Endodermal cell (in vitro differentiated cells): ENCODE results near the gene CHDH. TPM values are rescaled to one million over a fixed set of nuclear protein-coding genes. Genes with fewer than 3 reads are reported as not detected.

Experiments used
- DNase-seq: peaks from one replicate; pipeline ENCODE4 v3.0.0-alpha.2; 2017
- H3K27ac ChIP-seq: 2 replicates; pipeline ENCODE4 v1.5.1; 2013; ENCODE audit warnings: mild to moderate bottlenecking, low read depth, low read length, moderate library complexity
- H3K27me3 ChIP-seq: 2 replicates; pipeline ENCODE4 v1.6.1; 2013; ENCODE audit warnings: mild to moderate bottlenecking, low read length, moderate library complexity; ENCODE audit not compliant: insufficient read depth, control insufficient read depth, poor library complexity, severe bottlenecking
- H3K36me3 ChIP-seq: 2 replicates; pipeline ENCODE4 v1.7.0; 2013; ENCODE audit warnings: mild to moderate bottlenecking, low read length, moderate library complexity; ENCODE audit not compliant: control insufficient read depth, insufficient read depth
- H3K4me1 ChIP-seq: one replicate; pipeline ENCODE4 v1.7.0; 2013; ENCODE audit warnings: low read length; ENCODE audit not compliant: control insufficient read depth, insufficient read depth
- H3K4me3 ChIP-seq: 2 replicates; pipeline ENCODE4 v1.5.1; 2013; ENCODE audit warnings: mild to moderate bottlenecking, low read length, moderate library complexity
- H3K9ac ChIP-seq: 2 replicates; pipeline ENCODE4 v1.6.1; 2013; ENCODE audit warnings: mild to moderate bottlenecking, low read length, moderate library complexity; ENCODE audit not compliant: poor library complexity, severe bottlenecking; ENCODE audit errors: extremely low read depth
- H3K9me3 ChIP-seq: 2 replicates; pipeline ENCODE4 v1.6.1; 2013; ENCODE audit warnings: mild to moderate bottlenecking, low read length, moderate library complexity; ENCODE audit not compliant: control insufficient read depth
- H3K27ac Mint-ChIP-seq: 2 replicates; pipeline ENCODE4 v1.8.0; 2020; ENCODE audit warnings: mixed read lengths
- H3K27me3 Mint-ChIP-seq: 2 replicates; pipeline ENCODE4 v1.8.0; 2021; ENCODE audit warnings: mild to moderate bottlenecking, mixed read lengths; ENCODE audit not compliant: insufficient read depth
- H3K36me3 Mint-ChIP-seq: 2 replicates; pipeline ENCODE4 v1.8.0; 2020; ENCODE audit warnings: low read depth, mixed read lengths
- H3K4me1 Mint-ChIP-seq: 2 replicates; pipeline ENCODE4 v1.8.0; 2020; ENCODE audit warnings: mixed read lengths
- H3K4me3 Mint-ChIP-seq: 2 replicates; pipeline ENCODE4 v1.8.0; 2020; ENCODE audit warnings: mild to moderate bottlenecking, moderate library complexity, mixed read lengths
- H3K9me3 Mint-ChIP-seq: 2 replicates; pipeline ENCODE4 v1.8.0; 2020; ENCODE audit warnings: mild to moderate bottlenecking, mixed read lengths
- WGBS, 2 experiments: methylation state at CpG; one replicate each; pipeline versions ENCODE4 v1.1.5 to v1.1.7; 2013; ENCODE audit warnings: missing lambda C conversion rate in 2 of 2, mixed read lengths in 1 of 2; ENCODE audit not compliant: insufficient coverage in 1 of 2, insufficient read length in 1 of 2; 5-methylcytosine and 5-hydroxymethylcytosine counted together
- total RNA-seq, 2 donors: library from RNA; stranded (reverse); fragmentation: NEBNext Ultra II Directional in 1 of 2; extraction: Animal tissue kit (Norgen Biotek cat#: 25700) in 1 of 2; gene quantifications; 2 replicates in 1 of 2; 3 replicates in 1 of 2; pipeline ENCODE4 v1.2.1, GENCODE V29; 2021
- TF ChIP-seq, protein P1 (sequence below): fragments of 200-600 bp; sonication (generic); conservative IDR thresholded peaks from 2 replicates; pipeline ENCODE4 v1.5.0; 2021; ENCODE audit warnings: antibody characterized with exemption, mild to moderate bottlenecking

The CHDH gene
- total RNA-seq, 2 donors from 2014 or later: 12.7 to 21.4 TPM

DNA sequence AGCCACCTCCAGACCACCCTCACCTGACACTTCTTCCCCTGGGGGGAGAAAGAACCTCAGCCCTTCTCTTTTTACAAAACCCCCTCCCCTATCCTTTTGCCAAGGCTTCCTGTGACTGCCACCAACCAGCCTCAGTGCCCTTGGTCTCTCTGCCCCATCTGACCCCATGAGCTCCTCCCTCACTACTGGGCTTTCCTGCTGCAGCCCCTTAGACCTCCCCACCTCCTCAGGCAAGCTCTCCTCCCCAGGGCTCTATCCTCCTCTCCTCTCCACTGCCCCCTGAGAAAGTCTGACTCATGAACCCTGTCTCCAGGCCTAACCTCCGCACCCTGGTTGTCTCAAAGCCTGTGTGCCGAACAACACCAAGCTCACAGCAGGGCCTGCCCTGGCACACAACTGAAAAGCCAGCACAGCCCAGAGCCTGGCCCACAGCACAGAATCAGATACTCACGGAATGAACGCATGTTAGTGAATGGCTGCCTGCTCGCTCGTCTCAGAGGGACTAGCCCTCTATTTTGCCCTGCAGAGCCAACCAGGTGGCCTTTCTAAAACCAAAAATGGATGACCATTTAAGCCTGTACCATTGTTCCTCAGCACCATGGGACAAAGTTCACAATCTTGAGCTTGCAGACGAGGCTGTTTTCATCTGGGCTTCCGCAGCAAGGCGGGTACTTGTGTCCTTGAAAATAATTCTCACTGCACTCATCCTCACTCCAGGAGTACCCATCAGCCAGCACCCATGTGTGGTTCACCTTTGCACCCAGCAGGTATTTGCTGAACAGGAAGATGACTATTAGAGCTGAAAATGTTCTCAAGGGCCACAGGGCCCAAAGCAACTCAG lies 1.7 kb downstream of the CHDH start:
- 87 to 90% methylated on average over 7 to 9 of the region's 9 CpGs for WGBS, 2 experiments

DNA sequence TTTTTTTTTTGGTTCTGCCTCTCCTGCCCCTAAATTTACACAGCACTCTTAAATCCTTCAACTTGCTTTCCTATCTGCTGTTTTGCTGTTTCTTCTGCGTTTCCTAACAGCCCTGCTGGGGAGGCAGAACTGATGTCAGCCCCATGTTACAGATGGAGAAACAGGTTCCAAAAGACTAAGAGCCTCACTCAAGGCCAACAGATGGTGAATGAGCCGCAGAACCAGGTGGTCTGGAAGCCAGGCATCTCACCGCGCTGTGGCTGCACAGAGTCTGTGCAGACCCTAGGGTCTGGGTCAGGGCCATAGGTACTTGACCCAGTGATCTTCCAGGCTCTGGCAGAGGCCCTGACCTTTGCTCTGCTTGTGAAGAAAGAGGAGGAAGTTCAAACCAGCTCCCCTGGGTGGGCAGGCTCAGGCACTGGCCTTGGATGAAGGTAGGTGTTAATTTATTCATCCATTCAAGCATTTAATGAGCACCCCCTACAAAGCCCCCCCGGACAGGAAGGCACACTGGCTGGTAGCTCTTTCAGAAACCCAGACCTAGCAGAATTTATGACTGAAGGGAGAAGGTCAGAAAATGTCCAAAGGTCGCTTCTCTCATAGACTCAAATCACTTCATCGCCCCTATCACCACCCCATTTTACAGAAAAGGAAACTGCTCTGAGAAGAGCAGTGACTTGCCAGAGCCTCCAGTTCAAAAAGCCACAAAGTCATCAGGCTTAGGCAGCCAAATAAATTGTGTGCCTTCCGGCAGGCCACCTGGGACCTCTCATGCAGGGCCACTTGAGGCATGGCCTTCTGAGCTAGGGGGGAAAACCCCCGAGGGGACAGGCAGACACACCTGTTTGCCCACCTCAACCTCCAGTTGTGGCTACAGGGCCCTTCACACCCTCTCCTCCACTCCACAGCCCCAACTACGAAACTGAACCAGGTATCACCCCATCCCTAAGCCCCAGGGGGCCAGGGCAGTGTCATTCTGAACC lies 2.7 kb downstream of the CHDH start:
- no peak overlapping the region for H3K9ac ChIP-seq
- Mint-ChIP-seq H3K9me3 (no peaks in the 10 kb centered on the region), H3K27ac (peak overlapping the region; percentile 22), H3K27me3 (peaks cover 19% of the 10 kb centered on the region), H3K4me3 (peak overlapping the region; percentile 66), H3K4me1 (peaks cover 39% of the 10 kb centered on the region), H3K36me3 (peaks cover 8% of the 10 kb centered on the region)
- 84 to 90% methylated on average over 5 to 10 of the region's 10 CpGs for WGBS, 2 experiments
- H3K4me3 ChIP-seq: no peak overlapping the region
- H3K36me3 ChIP-seq: peaks cover 6% of the 10 kb centered on the region
- peaks cover 18% of the 10 kb centered on the region for H3K27me3 ChIP-seq
- no peaks in the 10 kb centered on the region for H3K9me3 ChIP-seq
- TF ChIP-seq, protein P1, sequence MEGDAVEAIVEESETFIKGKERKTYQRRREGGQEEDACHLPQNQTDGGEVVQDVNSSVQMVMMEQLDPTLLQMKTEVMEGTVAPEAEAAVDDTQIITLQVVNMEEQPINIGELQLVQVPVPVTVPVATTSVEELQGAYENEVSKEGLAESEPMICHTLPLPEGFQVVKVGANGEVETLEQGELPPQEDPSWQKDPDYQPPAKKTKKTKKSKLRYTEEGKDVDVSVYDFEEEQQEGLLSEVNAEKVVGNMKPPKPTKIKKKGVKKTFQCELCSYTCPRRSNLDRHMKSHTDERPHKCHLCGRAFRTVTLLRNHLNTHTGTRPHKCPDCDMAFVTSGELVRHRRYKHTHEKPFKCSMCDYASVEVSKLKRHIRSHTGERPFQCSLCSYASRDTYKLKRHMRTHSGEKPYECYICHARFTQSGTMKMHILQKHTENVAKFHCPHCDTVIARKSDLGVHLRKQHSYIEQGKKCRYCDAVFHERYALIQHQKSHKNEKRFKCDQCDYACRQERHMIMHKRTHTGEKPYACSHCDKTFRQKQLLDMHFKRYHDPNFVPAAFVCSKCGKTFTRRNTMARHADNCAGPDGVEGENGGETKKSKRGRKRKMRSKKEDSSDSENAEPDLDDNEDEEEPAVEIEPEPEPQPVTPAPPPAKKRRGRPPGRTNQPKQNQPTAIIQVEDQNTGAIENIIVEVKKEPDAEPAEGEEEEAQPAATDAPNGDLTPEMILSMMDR: no peak
- H3K4me1 ChIP-seq: peaks cover 17% of the 10 kb centered on the region
- H3K27ac ChIP-seq: no peak overlapping the region
- no peak for DNase-seq

More for the DNA sequence above, 1.7 kb downstream of the CHDH start:
- Histone ChIP-seq H3K4me3 (peak overlapping the region; percentile 81), H3K27ac (no peak overlapping the region), H3K36me3 (peaks cover under 1% of the 10 kb centered on the region), H3K9me3 (no peaks in the 10 kb centered on the region), H3K9ac (no peak overlapping the region), H3K27me3 (peaks cover 18% of the 10 kb centered on the region), H3K4me1 (peaks cover 17% of the 10 kb centered on the region)
- Mint-ChIP-seq H3K4me3 (peak overlapping the region; percentile 66), H3K9me3 (no peaks in the 10 kb centered on the region), H3K27ac (peak overlapping the region; percentile 22), H3K4me1 (peaks cover 39% of the 10 kb centered on the region), H3K36me3 (peaks cover 3% of the 10 kb centered on the region), H3K27me3 (peaks cover 19% of the 10 kb centered on the region)
- DNase-seq: peak; percentile 56
- TF ChIP-seq, protein P1: no peak

DNA sequence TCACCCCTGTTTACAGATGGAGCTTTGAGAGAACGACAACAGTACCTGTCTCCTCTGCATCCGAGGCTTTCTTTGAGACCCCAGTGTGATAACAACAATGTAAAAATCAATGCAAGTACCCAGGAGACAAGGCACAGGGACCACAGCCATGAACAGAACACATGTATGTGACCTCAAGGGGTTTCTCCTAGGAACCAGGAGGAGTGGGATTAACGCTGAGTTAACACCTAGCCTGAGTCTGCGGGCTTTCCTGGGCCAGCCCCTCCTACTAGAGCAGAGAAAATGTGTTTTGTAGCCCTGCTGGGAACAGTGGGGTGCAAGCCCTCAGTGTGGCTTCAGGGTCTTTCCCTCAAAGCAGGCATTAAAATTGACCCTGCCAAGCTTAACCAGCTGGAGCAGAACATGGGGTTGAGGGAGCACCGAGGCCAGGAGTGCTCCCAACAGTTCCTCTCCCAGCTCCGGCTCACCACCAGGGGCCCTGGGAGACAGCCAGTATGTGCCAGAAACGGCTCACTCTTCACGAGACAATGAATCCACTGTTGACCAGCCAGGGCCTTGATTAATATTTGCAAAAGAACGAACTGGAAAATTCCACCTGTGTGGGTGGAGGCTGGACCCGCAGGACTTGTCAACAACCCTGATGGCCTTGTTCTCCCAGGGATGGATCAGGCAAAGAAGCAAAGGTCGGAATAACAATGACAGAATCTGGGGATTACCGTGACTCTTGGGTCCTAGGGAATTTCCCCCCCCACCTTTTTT lies 3.6 kb downstream of the CHDH start:
- H3K4me1 ChIP-seq: peaks cover 17% of the 10 kb centered on the region
- H3K9me3 Mint-ChIP-seq: no peaks in the 10 kb centered on the region
- WGBS, 2 experiments: 60 to 61% methylated on average over 10 to 12 of the region's 12 CpGs
- peaks cover 39% of the 10 kb centered on the region for H3K4me1 Mint-ChIP-seq
- peaks cover 11% of the 10 kb centered on the region for H3K36me3 Mint-ChIP-seq
- H3K4me3 Mint-ChIP-seq: no peak overlapping the region
- H3K27ac ChIP-seq: no peak overlapping the region
- peaks cover 6% of the 10 kb centered on the region for H3K36me3 ChIP-seq
- H3K9me3 ChIP-seq: no peaks in the 10 kb centered on the region
- TF ChIP-seq, protein P1: peak; percentile 68
- H3K27me3 Mint-ChIP-seq: peaks cover 12% of the 10 kb centered on the region
- peaks cover 12% of the 10 kb centered on the region for H3K27me3 ChIP-seq
- H3K9ac ChIP-seq: no peak overlapping the region
- peak; percentile 80 for DNase-seq
- H3K4me3 ChIP-seq: no peak overlapping the region
- H3K27ac Mint-ChIP-seq: no peak overlapping the region
